ENCODE measurements around the gene MADCAM1. TPM values are rescaled to one million over a fixed set of nuclear protein-coding genes. Genes with fewer than 3 reads are reported as not detected.

MADCAM1 gene
- total and polyA plus RNA-seq, 10 of the 15 experiments (the other 5 are each of a cell fraction or from before 2014, with no cell fraction given): 0.06 to 0.32 (median 0.31) TPM; not detected in 5

DNA sequence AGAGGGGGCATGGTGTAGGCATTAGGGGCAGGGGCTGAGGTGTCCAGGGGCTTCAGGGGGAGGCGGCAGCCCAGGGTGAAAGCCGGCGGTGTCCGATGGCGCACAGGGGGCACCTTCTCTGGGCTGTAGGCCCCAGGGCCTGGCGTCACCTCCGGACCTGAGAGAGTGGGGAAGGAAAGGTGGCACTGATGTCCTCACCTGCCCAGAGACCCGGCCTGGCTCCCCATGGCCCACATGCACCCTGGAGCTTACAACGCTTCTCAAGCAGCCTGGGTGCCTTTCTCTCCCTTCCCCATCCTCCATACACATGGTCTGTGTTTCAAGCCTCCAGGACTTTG is 32.1 kb upstream of the MADCAM1 start (continued):
- TF ChIP-seq LARP7 (IDR thresholded peaks at IDR 0.05) (no peak), NFYA (IDR thresholded peaks at IDR 0.05; ENCODE audit: borderline replicate concordance, low read depth, low read length) (no peak)
- TF ChIP-seq, protein P1, sequence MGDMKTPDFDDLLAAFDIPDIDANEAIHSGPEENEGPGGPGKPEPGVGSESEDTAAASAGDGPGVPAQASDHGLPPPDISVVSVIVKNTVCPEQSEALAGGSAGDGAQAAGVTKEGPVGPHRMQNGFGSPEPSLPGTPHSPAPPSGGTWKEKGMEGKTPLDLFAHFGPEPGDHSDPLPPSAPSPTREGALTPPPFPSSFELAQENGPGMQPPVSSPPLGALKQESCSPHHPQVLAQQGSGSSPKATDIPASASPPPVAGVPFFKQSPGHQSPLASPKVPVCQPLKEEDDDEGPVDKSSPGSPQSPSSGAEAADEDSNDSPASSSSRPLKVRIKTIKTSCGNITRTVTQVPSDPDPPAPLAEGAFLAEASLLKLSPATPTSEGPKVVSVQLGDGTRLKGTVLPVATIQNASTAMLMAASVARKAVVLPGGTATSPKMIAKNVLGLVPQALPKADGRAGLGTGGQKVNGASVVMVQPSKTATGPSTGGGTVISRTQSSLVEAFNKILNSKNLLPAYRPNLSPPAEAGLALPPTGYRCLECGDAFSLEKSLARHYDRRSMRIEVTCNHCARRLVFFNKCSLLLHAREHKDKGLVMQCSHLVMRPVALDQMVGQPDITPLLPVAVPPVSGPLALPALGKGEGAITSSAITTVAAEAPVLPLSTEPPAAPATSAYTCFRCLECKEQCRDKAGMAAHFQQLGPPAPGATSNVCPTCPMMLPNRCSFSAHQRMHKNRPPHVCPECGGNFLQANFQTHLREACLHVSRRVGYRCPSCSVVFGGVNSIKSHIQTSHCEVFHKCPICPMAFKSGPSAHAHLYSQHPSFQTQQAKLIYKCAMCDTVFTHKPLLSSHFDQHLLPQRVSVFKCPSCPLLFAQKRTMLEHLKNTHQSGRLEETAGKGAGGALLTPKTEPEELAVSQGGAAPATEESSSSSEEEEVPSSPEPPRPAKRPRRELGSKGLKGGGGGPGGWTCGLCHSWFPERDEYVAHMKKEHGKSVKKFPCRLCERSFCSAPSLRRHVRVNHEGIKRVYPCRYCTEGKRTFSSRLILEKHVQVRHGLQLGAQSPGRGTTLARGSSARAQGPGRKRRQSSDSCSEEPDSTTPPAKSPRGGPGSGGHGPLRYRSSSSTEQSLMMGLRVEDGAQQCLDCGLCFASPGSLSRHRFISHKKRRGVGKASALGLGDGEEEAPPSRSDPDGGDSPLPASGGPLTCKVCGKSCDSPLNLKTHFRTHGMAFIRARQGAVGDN (IDR thresholded peaks at IDR 0.05): no peak

DNA sequence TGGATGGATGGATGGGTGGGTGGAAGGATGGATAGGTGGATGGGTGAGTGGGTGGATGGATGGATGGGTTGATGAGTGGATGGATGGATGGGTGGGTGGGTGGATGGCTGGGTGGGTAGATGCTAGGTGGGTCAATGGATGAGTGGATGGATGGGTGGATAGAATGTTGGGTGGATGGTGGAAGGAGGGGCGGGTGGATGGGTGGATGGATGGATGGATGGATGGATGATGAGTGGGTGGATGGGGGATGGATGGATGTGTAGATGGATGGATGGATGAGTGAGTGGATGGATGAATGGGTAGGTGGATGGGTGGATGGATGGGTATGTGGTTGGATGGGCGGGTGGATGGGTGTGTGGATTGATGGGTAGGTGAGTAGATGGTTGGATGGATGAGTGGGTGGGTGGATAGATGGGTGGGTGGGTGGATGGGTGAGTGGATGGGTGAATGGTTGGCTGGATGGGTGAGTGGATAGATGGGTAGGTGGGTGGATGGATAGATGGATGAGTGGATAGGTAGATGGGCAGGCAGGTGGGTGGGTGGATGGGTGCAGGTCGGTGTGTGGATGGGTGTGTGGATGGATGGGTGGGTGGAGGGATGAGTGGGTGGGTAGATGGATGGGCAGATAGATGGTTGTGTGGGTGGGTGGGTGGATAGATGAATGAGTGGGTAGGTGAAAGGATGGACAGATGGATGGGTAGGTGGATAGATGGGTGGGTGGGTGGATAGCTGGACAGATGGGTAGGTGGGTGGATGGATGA is 31.1 kb upstream of the MADCAM1 start:
- SMC1A ChIA-PET (ENCODE audit: uncharacterized antibody, unreplicated experiment): no interaction called here
- in situ Hi-C loops (cut with MboI): no loop called here

More for the DNA sequence above, 31.1 kb upstream of the MADCAM1 start:
- Histone ChIP-seq H3K79me2 (ENCODE audit: control insufficient read depth, insufficient read depth, low read length) (no peaks in the 10 kb centered on the region), H3K9ac (ENCODE audit: control insufficient read depth, insufficient read depth, low read length) (no peak overlapping the region), H3K4me3 (no peak overlapping the region), H3K27me3 (replicated peaks in 1 of 2; ENCODE audit: control insufficient read depth in 2 of 2, insufficient read depth in 2 of 2, low read length in 1 of 2) (no peaks in the 10 kb centered on the region), H3K36me3 (ENCODE audit: control insufficient read depth in 2 of 2, insufficient read depth in 2 of 2, low read length in 1 of 2) (no peaks in the 10 kb centered on the region), H2AFZ (ENCODE audit: control insufficient read depth, low read depth, low read length) (no peak overlapping the region), H3K27ac (ENCODE audit: control insufficient read depth, insufficient read depth) (no peak overlapping the region), H3K9me3 (replicated peaks; ENCODE audit: control insufficient read depth, insufficient read depth, low read length) (no peaks in the 10 kb centered on the region), H3K4me1 (ENCODE audit: control insufficient read depth, insufficient read depth, low read length) (no peaks in the 10 kb centered on the region), H4K20me1 (ENCODE audit: control insufficient read depth, insufficient read depth) (no peaks in the 10 kb centered on the region), H3K4me2 (ENCODE audit: control insufficient read depth, insufficient read depth) (no peak overlapping the region)
- intact Hi-C loops (cut with micrococcal nuclease; ENCODE audit: unreplicated experiment): no loop called here
- ATAC-seq: no peak
- WGBS (ENCODE audit: insufficient coverage, insufficient replicate concordance, low lambda C conversion rate, missing lambda C conversion rate): 0% methylated on average over 1 of the region's 3 CpGs
- CTCF ChIA-PET: no interaction called here
- POLR2A ChIA-PET: no interaction called here
- RAD21 ChIA-PET (ENCODE audit: unreplicated experiment): no interaction called here
- no peak for TF ChIP-seq WRNIP1 (IDR thresholded peaks at IDR 0.05; ENCODE audit: borderline replicate concordance, low read depth, low read length)
- TF ChIP-seq, protein P2, sequence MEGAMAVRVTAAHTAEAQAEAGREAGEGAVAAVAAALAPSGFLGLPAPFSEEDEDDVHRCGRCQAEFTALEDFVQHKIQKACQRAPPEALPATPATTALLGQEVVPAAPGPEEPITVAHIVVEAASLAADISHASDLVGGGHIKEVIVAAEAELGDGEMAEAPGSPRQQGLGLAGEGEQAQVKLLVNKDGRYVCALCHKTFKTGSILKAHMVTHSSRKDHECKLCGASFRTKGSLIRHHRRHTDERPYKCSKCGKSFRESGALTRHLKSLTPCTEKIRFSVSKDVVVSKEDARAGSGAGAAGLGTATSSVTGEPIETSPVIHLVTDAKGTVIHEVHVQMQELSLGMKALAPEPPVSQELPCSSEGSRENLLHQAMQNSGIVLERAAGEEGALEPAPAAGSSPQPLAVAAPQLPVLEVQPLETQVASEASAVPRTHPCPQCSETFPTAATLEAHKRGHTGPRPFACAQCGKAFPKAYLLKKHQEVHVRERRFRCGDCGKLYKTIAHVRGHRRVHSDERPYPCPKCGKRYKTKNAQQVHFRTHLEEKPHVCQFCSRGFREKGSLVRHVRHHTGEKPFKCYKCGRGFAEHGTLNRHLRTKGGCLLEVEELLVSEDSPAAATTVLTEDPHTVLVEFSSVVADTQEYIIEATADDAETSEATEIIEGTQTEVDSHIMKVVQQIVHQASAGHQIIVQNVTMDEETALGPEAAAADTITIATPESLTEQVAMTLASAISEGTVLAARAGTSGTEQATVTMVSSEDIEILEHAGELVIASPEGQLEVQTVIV (IDR thresholded peaks at IDR 0.05; ENCODE audit: borderline replicate concordance, partially characterized antibody): no peak
- no peak for TF ChIP-seq MXI1 (IDR thresholded peaks at IDR 0.05; ENCODE audit: low read depth, low read length)
- no peak for FAIRE-seq
- no peak for DNase-seq (ENCODE audit: low read depth, low spot score)
- no TSS peak for BruUV-seq (replicated peaks)
